GM06990 (cell line): ENCODE data around the gene GHR.

ENCODE experiments used
- DNase-seq: peaks from one replicate; pipeline ENCODE4 v3.0.0-alpha.2; 2011; ENCODE audit not compliant: insufficient read length; ENCODE audit errors: extremely low read depth
- H3K27me3 ChIP-seq: replicated peaks from 2 replicates; pipeline ENCODE4 v1.6.0; 2011; ENCODE audit warnings: low read length; ENCODE audit not compliant: control insufficient read depth, insufficient read depth
- H3K36me3 ChIP-seq: 2 replicates; pipeline ENCODE4 v1.5.1; 2011; ENCODE audit warnings: low read length; ENCODE audit not compliant: control insufficient read depth, insufficient read depth
- H3K4me3 ChIP-seq: replicated peaks from 2 replicates; pipeline ENCODE4 v1.5.1; 2011; ENCODE audit warnings: low read depth, mild to moderate bottlenecking, control low read depth, low read length
- CTCF ChIP-seq: IDR thresholded peaks from 2 replicates; pipeline ENCODE4 v1.5.1; 2011; ENCODE audit warnings: low read length, control low read depth, mild to moderate bottlenecking, inconsistent platforms; ENCODE audit not compliant: insufficient read depth, poor library complexity, severe bottlenecking

GHR gene

GRCh38 chr5:42545038-42545437 is 121.8 kb downstream of the GHR start:
- H3K36me3 ChIP-seq = no peaks in the 10 kb centered on the region
- no peaks in the 10 kb centered on the region for H3K27me3 ChIP-seq
- H3K4me3 ChIP-seq = no peak overlapping the region
- DNase-seq = no peak
- TF ChIP-seq CTCF = no peak

GRCh38 chr5:42547141-42547540 is 123.9 kb downstream of the GHR start:
- TF ChIP-seq CTCF = no peak
- Histone ChIP-seq H3K27me3 (no peaks in the 10 kb centered on the region), H3K4me3 (no peak overlapping the region), H3K36me3 (no peaks in the 10 kb centered on the region)
- no peak for DNase-seq

- Histone ChIP-seq H3K27me3 (no peaks in the 10 kb centered on the region), H3K4me3 (no peak overlapping the region), H3K36me3 (no peaks in the 10 kb centered on the region)
- no peak for DNase-seq
- TF ChIP-seq CTCF = no peak
These were observed 124.7 kb downstream of the GHR start for GRCh38 chr5:42547894-42548293.

- H3K36me3 ChIP-seq = no peaks in the 10 kb centered on the region
- no peak for TF ChIP-seq CTCF
- DNase-seq = no peak
- no peak overlapping the region for H3K4me3 ChIP-seq
- no peaks in the 10 kb centered on the region for H3K27me3 ChIP-seq
These were observed 129.4 kb downstream of the GHR start for GRCh38 chr5:42552597-42552996.

- DNase-seq = no peak
- Histone ChIP-seq H3K36me3 (no peaks in the 10 kb centered on the region), H3K4me3 (no peak overlapping the region), H3K27me3 (no peaks in the 10 kb centered on the region)
- TF ChIP-seq CTCF = no peak
These were observed 130.2 kb downstream of the GHR start for GRCh38 chr5:42553461-42553860.

- DNase-seq = no peak
- H3K36me3 ChIP-seq = no peaks in the 10 kb centered on the region
- no peak overlapping the region for H3K4me3 ChIP-seq
- no peaks in the 10 kb centered on the region for H3K27me3 ChIP-seq
- TF ChIP-seq CTCF = no peak
These were observed 131.8 kb downstream of the GHR start for GRCh38 chr5:42555010-42555409.
